ENCODE data around the gene ARMH2.
A peak's percentile ranks its signal among the peaks of the same experiment; 100 is the strongest.
"Not testable (repeated sequence)": the region's sequence is repeated elsewhere in the genome, so short reads cannot be mapped to it uniquely, and the experiment has no call there.

Gene ARMH2

DNA sequence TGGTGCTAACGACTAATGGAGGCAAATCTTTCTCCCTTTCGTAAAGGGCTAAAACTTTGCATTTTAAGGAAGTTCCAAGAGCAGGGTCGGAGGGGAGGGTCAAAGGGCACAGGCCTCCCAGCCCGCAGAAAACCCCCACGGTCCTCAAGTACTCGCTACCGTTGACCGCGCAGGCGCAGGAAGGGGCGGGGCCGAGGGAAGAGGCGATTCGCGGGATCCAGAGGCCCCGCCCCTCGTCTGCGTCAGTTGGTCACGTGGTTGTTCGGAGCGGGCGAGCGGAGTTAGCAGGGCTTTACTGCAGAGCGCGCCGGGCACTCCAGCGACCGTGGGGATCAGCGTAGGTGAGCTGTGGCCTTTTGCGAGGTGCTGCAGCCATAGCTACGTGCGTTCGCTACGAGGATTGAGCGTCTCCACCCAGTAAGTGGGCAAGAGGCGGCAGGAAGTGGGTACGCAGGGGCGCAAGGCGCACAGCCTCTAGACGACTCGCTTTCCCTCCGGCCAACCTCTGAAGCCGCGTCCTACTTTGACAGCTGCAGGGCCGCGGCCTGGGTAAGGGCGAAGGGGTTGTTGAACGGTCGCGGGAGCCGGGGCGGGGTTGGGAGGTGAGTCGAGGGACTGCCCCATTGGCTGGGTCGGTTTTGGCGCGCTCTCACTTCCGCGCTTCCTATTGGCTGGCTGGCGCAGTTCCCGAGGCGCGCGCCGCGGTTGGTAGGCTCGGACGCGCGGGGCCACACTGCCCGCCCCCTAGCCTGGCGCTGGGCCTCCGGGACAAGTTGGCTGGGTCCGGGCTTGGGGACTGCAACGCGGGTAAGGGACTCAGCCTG is 23.8 kb downstream of the ARMH2 start, which contains the start of gene GMNN:
Gene GMNN (plus strand): TSS at position 242 of the 824 bp plus-strand sequence. CDS start 2,310 bp downstream, outside the sequence.
- Histone ChIP-seq H3K36me3 (ENCODE audit: insufficient read depth, low read length) (peaks cover 12% of the 10 kb centered on the region), H3K4me3 (ENCODE audit: low read length) (peak within 1 kb of the TSS; percentile 93), H2AFZ (ENCODE audit: low read depth, low read length) (peak within 1 kb of the TSS; percentile 78), H3K9me3 (ENCODE audit: low read length) (no peaks in the 10 kb centered on the region), H3K4me1 (ENCODE audit: insufficient read depth, low read length) (peaks cover 16% of the 10 kb centered on the region), H3K27me3 (ENCODE audit: insufficient read depth, low read length) (no peaks in the 10 kb centered on the region)

DNA sequence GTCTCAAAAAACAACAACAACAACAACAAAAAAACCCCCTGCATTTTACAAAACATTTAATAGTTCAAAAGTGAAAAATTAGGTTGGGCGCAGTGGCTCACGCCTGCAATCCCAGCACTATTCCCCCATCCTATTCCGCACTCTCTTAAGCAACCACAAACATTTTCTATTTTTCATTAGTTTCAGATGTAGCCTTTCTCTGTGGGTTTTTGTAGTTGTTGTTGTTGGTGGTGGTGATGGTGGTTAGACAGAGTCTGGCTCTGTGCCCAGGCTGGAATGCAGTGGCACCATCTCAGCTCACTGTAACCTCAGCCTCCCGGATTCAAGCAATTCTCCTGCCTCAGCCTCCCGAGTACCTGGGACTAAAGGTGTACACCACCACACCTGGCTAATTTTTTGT is 30.4 kb downstream of the ARMH2 start:
- H3K36me3 ChIP-seq (ENCODE audit: insufficient read depth, low read length): no peaks in the 10 kb centered on the region
- H2AFZ ChIP-seq (ENCODE audit: low read depth, low read length): no peak overlapping the region
- H3K4me1 ChIP-seq (ENCODE audit: insufficient read depth, low read length): no peaks in the 10 kb centered on the region
- no peaks in the 10 kb centered on the region for H3K27me3 ChIP-seq (ENCODE audit: insufficient read depth, low read length)
- no peaks in the 10 kb centered on the region for H3K9me3 ChIP-seq (ENCODE audit: low read length)
- H3K4me3 ChIP-seq (ENCODE audit: low read length): no peak overlapping the region

- no peak overlapping the region for H2AFZ ChIP-seq (ENCODE audit: low read depth, low read length)
- H3K4me3 ChIP-seq (ENCODE audit: low read length): no peak overlapping the region
- no peaks in the 10 kb centered on the region for H3K36me3 ChIP-seq (ENCODE audit: insufficient read depth, low read length)
- H3K9me3 ChIP-seq (ENCODE audit: low read length): no peaks in the 10 kb centered on the region
- no peaks in the 10 kb centered on the region for H3K27me3 ChIP-seq (ENCODE audit: insufficient read depth, low read length)
- no peaks in the 10 kb centered on the region for H3K4me1 ChIP-seq (ENCODE audit: insufficient read depth, low read length)
Observed at GRCh38 chr6:24766680-24767462, 31.8 kb downstream of the ARMH2 start.

DNA sequence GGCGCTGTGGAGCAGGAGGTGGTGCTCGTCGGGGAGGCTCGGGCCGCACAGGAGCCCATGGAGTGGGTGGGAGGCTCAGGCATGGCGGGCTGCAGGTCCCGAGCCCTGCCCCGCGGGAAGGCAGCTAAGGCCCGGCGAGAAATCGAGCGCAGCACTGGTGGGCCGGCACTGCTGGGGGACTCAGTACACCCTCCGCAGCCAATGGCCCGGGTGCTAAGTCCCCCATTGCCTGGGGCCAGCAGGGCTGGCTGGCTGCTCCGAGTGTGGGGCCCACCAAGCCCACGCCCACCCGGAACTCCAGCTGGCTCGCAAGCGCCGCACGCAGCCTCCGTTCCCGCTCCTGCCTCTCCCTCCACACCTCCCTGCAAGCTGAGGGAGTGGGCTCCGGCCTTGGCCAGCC is 32.7 kb downstream of the ARMH2 start:
- H3K27me3 ChIP-seq (ENCODE audit: insufficient read depth, low read length); H3K36me3 ChIP-seq (ENCODE audit: insufficient read depth, low read length); H2AFZ ChIP-seq (ENCODE audit: low read depth, low read length); H3K9me3 ChIP-seq (ENCODE audit: low read length); H3K4me1 ChIP-seq (ENCODE audit: insufficient read depth, low read length); H3K4me3 ChIP-seq (ENCODE audit: low read length): not testable (repeated sequence)

- not testable (repeated sequence) for H3K4me1 ChIP-seq (ENCODE audit: insufficient read depth, low read length); H3K36me3 ChIP-seq (ENCODE audit: insufficient read depth, low read length); H2AFZ ChIP-seq (ENCODE audit: low read depth, low read length)
Observed at GRCh38 chr6:24764833-24765828, 33.6 kb downstream of the ARMH2 start.

GRCh38 chr6:24763578-24763977 is 35.1 kb downstream of the ARMH2 start:
- H2AFZ ChIP-seq (ENCODE audit: low read depth, low read length): no peak overlapping the region
- no peak overlapping the region for H3K4me3 ChIP-seq (ENCODE audit: low read length)
- no peaks in the 10 kb centered on the region for H3K4me1 ChIP-seq (ENCODE audit: insufficient read depth, low read length)
- no peaks in the 10 kb centered on the region for H3K36me3 ChIP-seq (ENCODE audit: insufficient read depth, low read length)
- no peaks in the 10 kb centered on the region for H3K27me3 ChIP-seq (ENCODE audit: insufficient read depth, low read length)
- H3K9me3 ChIP-seq (ENCODE audit: low read length): no peaks in the 10 kb centered on the region

More at GRCh38 chr6:24764833-24765828, 33.6 kb downstream of the ARMH2 start:
- not testable (repeated sequence) for H3K9me3 ChIP-seq (ENCODE audit: low read length); H3K4me3 ChIP-seq (ENCODE audit: low read length); H3K27me3 ChIP-seq (ENCODE audit: insufficient read depth, low read length)

DNA sequence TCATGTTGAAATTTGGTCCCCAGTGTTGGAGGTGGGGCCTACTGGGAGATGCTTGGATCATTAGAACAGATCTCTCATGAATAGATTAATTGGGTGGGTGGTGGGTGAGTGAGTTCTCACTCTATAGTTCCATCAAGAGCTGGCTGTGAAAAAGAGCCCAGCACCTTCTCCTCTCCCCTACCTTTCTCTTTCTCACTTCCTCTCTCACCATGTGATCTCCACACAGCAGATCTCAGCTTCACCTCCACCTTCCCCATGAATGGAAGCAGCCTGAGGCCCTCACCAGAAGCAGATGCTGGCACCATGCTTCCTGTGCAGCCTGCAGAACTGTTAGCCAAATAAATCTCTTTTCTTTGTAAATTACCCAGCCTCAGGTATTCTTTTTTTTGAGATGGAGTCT is 36.9 kb downstream of the ARMH2 start:
- Histone ChIP-seq H2AFZ (ENCODE audit: low read depth, low read length) (no peak overlapping the region), H3K9me3 (ENCODE audit: low read length) (no peaks in the 10 kb centered on the region), H3K4me3 (ENCODE audit: low read length) (no peak overlapping the region), H3K27me3 (ENCODE audit: insufficient read depth, low read length) (no peaks in the 10 kb centered on the region), H3K36me3 (ENCODE audit: insufficient read depth, low read length) (no peaks in the 10 kb centered on the region), H3K4me1 (ENCODE audit: insufficient read depth, low read length) (no peaks in the 10 kb centered on the region)

DNA sequence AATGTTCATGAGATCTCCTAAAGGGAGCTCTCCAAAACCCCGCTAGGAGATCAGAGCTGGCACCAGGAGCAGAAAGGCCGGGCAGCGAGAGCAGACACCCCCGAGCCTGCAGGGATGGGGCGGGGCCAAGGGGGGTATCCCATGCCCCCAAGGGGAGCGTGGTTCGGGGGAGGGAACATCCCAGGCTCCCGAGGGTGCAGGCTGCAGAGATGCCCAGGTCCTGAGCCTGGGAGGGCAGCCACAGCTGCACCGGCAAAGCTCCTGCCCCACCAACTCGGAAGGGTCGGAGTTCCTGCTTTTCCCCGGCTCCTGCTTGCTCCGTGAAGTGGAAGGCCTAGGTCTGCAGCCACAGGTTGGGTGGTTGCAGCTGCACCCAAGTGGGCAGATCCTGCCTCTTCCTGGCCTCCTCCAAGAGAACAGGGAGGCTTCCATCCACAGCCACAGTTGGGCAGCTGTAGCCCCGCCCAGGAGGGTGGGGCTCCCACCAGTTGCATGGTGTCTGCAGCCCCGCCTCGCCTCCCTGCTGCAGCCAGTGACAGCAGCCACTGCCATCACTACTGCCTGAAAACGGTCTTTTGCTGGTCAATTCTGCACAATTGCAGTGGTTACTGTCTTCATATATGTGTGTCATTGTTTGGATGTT is 37.4 kb downstream of the ARMH2 start:
- H2AFZ ChIP-seq (ENCODE audit: low read depth, low read length): no peak overlapping the region
- H3K4me3 ChIP-seq (ENCODE audit: low read length): no peak overlapping the region
- no peaks in the 10 kb centered on the region for H3K9me3 ChIP-seq (ENCODE audit: low read length)
- no peaks in the 10 kb centered on the region for H3K27me3 ChIP-seq (ENCODE audit: insufficient read depth, low read length)
- H3K4me1 ChIP-seq (ENCODE audit: insufficient read depth, low read length): no peaks in the 10 kb centered on the region
- no peaks in the 10 kb centered on the region for H3K36me3 ChIP-seq (ENCODE audit: insufficient read depth, low read length)

DNA sequence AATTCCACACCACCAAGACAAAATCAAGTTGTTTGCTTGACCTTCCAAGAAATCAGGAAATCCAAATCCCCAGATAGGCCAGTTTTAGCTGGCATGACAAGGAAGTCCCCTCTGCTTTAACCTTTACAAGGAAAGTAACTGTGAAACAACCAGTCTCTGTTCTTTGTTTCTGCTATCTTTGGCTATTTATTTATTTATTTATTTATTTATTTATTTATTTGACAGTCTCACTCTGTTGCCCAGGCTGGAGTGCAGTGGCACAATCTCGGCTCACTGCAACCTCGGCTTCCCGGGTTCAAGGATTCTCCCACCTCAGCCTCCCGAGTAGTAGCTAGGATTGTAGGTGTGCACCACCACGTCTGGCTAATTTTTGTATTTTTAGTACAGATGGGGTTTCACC is 38.5 kb downstream of the ARMH2 start:
- Histone ChIP-seq H3K36me3 (ENCODE audit: insufficient read depth, low read length) (no peaks in the 10 kb centered on the region), H3K4me3 (ENCODE audit: low read length) (no peak overlapping the region), H3K27me3 (ENCODE audit: insufficient read depth, low read length) (no peaks in the 10 kb centered on the region), H3K9me3 (ENCODE audit: low read length) (no peaks in the 10 kb centered on the region), H3K4me1 (ENCODE audit: insufficient read depth, low read length) (no peaks in the 10 kb centered on the region), H2AFZ (ENCODE audit: low read depth, low read length) (no peak overlapping the region)

GRCh38 chr6:24759718-24760117 is 39.0 kb downstream of the ARMH2 start:
- H3K27me3 ChIP-seq (ENCODE audit: insufficient read depth, low read length): no peaks in the 10 kb centered on the region
- no peaks in the 10 kb centered on the region for H3K36me3 ChIP-seq (ENCODE audit: insufficient read depth, low read length)
- H3K4me3 ChIP-seq (ENCODE audit: low read length): no peak overlapping the region
- H3K9me3 ChIP-seq (ENCODE audit: low read length): no peaks in the 10 kb centered on the region
- no peaks in the 10 kb centered on the region for H3K4me1 ChIP-seq (ENCODE audit: insufficient read depth, low read length)
- no peak overlapping the region for H2AFZ ChIP-seq (ENCODE audit: low read depth, low read length)

GRCh38 chr6:24757611-24758010 is 41.1 kb downstream of the ARMH2 start:
- Histone ChIP-seq H3K9me3 (ENCODE audit: low read length) (no peaks in the 10 kb centered on the region), H3K36me3 (ENCODE audit: insufficient read depth, low read length) (no peaks in the 10 kb centered on the region), H3K27me3 (ENCODE audit: insufficient read depth, low read length) (no peaks in the 10 kb centered on the region), H3K4me3 (ENCODE audit: low read length) (no peak overlapping the region), H2AFZ (ENCODE audit: low read depth, low read length) (no peak overlapping the region), H3K4me1 (ENCODE audit: insufficient read depth, low read length) (no peaks in the 10 kb centered on the region)

DNA sequence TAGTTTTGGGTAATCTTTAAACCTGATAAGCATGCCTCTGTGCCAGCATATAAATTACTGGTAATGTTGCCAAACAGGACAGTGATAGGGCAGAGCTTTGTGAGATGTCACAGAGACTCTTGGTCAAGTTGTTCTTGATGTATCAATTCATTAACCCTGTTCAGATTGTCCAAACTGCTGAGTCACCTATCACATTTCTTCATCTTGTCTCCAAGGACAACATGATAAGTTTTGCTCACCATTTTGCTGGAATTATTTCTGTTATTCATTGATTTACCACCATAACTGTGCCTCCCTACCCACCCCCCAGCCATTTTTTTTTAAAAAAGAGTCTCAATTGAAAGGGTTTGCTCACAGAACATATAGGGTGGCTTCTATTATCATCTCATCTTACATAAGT is 43.4 kb downstream of the ARMH2 start:
- H3K36me3 ChIP-seq (ENCODE audit: insufficient read depth, low read length): no peaks in the 10 kb centered on the region

More for the DNA sequence above, 43.4 kb downstream of the ARMH2 start:
- no peaks in the 10 kb centered on the region for H3K4me1 ChIP-seq (ENCODE audit: insufficient read depth, low read length)
- H3K9me3 ChIP-seq (ENCODE audit: low read length): no peaks in the 10 kb centered on the region
- H3K27me3 ChIP-seq (ENCODE audit: insufficient read depth, low read length): no peaks in the 10 kb centered on the region
- H2AFZ ChIP-seq (ENCODE audit: low read depth, low read length): no peak overlapping the region
- H3K4me3 ChIP-seq (ENCODE audit: low read length): no peak overlapping the region

All from neuron (in vitro differentiated cells).